HG02938 (cell line): ENCODE data around the gene NCAN.
A peak's percentile ranks its signal among the peaks of the same experiment; 100 is the strongest.
"Not testable (repeated sequence)": the region's sequence is repeated elsewhere in the genome, so short reads cannot be mapped to it uniquely, and the experiment has no call there.

Source experiments
- ATAC-seq: cut with Tn5 transposase; IDR thresholded peaks from one replicate; pipeline ENCODE4 v1.9.1; 2021; ENCODE audit warnings: mild to moderate bottlenecking, moderate library complexity; ENCODE audit not compliant: unreplicated experiment

NCAN gene

GRCh38 chr19:19211499-19212420 lies at the start of gene NCAN:
Gene NCAN, plus strand, starts transcription at chr19:19211958. Its CDS starts 4,996 bp downstream, at chr19:19216954.
- ATAC-seq, result no peak

- ATAC-seq, result no peak
Observed at GRCh38 chr19:19162495-19162894, 49.3 kb upstream of the NCAN start.

GRCh38 chr19:19165396-19165795 lies 46.4 kb upstream of the NCAN start:
- no peak for ATAC-seq

GRCh38 chr19:19167612-19168011 lies 44.1 kb upstream of the NCAN start:
- ATAC-seq, result no peak

- ATAC-seq, result no peak
Observed at GRCh38 chr19:19169236-19170052, 42.3 kb upstream of the NCAN start.

- ATAC-seq, result peak; percentile 74
Observed at GRCh38 chr19:19170053-19170872, 41.5 kb upstream of the NCAN start, which contains the start of gene MEF2B. Gene MEF2B, minus strand, starts transcription at chr19:19170263. Its CDS starts 19,528 bp downstream, at chr19:19150735.

GRCh38 chr19:19170873-19171672 lies 40.7 kb upstream of the NCAN start:
- no peak for ATAC-seq

GRCh38 chr19:19171821-19172532 lies 39.8 kb upstream of the NCAN start:
- ATAC-seq, result no peak

- not testable (repeated sequence) for ATAC-seq
Observed at GRCh38 chr19:19173243-19173642, 38.5 kb upstream of the NCAN start.

GRCh38 chr19:19176950-19177349 lies 34.8 kb upstream of the NCAN start:
- no peak for ATAC-seq

GRCh38 chr19:19179548-19180441 lies 32.0 kb upstream of the NCAN start:
- ATAC-seq, result no peak

- ATAC-seq, result no peak
Observed at GRCh38 chr19:19181488-19181998, 30.2 kb upstream of the NCAN start.

GRCh38 chr19:19185853-19186740 lies 25.7 kb upstream of the NCAN start:
- ATAC-seq, result no peak

- ATAC-seq, result no peak
Observed at GRCh38 chr19:19186742-19187141, 25.0 kb upstream of the NCAN start.

- ATAC-seq, result no peak
Observed at GRCh38 chr19:19191768-19192077, 20.0 kb upstream of the NCAN start.

- peak; percentile 74 for ATAC-seq
Observed at GRCh38 chr19:19192078-19192882, 19.5 kb upstream of the NCAN start, which contains the start of the genes BORCS8 and RFXANK. Gene BORCS8, minus strand, starts transcription at chr19:19192152. Its CDS starts 35 bp downstream, at chr19:19192117. Gene RFXANK, plus strand, starts transcription at chr19:19192258. Its CDS starts 1,689 bp downstream, at chr19:19193947.
